Epithelial cell of esophagus (primary cell): ENCODE results near the gene DBNDD1.
A peak's percentile ranks its signal among the peaks of the same experiment; 100 is the strongest.

Source experiments
- DNase-seq: peaks from one replicate; pipeline ENCODE4 v3.0.0; 2010; ENCODE audit warnings: low read depth
- H3K4me3 ChIP-seq: 2 replicates; pipeline ENCODE4 v1.5.1; 2011; ENCODE audit warnings: mild to moderate bottlenecking, low read length, control low read depth
- TF ChIP-seq, protein P1 (sequence below): IDR thresholded peaks from 2 replicates; pipeline ENCODE4 v1.5.1; 2011; ENCODE audit warnings: low read depth, mild to moderate bottlenecking, low read length, control low read depth, inconsistent platforms; ENCODE audit not compliant: insufficient read depth; ENCODE audit errors: missing control alignments

Gene DBNDD1

DNA sequence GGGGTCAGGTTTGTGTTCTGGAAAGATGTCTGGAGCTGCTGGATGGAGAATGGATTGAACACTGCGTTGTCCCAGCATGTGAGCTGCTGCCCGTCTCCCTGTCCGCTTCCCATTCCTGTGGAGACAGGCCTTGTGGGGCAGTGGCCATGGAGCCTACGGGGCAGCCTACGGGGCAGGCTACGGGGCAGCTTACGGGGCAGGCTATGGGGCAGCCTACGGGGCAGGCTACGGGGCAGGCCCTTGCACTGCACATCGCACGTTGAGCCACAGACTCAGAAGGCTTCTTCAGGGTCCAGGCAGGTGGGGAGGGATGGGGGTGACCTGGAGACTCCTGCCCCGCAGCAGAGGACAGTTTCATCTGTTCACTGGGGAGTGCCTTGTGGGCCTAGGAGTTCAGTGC, 9.7 kb upstream of the DBNDD1 start:
- no peak overlapping the region for H3K4me3 ChIP-seq
- TF ChIP-seq, protein P1, sequence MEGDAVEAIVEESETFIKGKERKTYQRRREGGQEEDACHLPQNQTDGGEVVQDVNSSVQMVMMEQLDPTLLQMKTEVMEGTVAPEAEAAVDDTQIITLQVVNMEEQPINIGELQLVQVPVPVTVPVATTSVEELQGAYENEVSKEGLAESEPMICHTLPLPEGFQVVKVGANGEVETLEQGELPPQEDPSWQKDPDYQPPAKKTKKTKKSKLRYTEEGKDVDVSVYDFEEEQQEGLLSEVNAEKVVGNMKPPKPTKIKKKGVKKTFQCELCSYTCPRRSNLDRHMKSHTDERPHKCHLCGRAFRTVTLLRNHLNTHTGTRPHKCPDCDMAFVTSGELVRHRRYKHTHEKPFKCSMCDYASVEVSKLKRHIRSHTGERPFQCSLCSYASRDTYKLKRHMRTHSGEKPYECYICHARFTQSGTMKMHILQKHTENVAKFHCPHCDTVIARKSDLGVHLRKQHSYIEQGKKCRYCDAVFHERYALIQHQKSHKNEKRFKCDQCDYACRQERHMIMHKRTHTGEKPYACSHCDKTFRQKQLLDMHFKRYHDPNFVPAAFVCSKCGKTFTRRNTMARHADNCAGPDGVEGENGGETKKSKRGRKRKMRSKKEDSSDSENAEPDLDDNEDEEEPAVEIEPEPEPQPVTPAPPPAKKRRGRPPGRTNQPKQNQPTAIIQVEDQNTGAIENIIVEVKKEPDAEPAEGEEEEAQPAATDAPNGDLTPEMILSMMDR, result no peak
- DNase-seq, result no peak

DNA sequence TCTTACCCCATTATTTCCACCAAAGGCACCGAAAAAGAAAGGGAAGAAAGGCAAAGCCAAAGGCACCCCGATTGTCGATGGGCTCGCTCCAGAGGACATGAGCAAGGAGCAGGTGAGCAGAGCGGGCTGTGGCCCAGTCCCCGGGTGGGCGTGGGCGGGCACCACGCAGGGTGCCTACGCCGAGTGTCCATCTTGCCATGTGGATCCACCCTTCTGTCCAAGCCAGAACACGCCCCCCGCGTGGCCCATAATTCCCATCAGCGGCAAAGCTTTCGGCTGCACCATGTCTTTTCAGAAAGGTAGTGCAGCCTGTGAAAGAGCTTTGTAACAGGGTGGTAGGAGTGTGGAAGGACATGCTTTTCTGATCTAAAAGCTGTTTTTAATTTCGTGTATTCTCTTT, 8.4 kb upstream of the DBNDD1 start:
- TF ChIP-seq, protein P1, result no peak
- no peak overlapping the region for H3K4me3 ChIP-seq
- DNase-seq, result no peak

DNA sequence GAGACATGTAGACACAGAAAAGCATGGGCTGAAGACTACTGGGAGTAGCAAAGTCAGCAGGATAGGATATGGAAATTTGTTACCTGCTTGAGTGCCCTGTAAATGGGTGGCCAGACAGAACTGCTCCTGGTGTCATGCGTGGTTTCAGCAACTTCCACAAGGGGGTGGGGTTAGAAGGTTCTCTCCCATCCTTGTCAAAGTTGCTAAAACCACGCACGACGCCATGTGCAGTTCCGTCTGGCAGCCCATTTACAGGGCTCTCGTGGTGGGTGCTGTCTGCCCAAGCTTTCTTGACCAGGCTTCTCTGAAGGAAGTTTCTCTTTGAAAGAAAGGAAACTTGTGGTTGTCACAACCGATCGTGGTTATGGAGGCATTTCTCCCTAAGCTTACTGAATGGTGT, 6.9 kb upstream of the DBNDD1 start:
- H3K4me3 ChIP-seq, result no peak overlapping the region
- DNase-seq, result no peak
- TF ChIP-seq, protein P1, result no peak

DNA sequence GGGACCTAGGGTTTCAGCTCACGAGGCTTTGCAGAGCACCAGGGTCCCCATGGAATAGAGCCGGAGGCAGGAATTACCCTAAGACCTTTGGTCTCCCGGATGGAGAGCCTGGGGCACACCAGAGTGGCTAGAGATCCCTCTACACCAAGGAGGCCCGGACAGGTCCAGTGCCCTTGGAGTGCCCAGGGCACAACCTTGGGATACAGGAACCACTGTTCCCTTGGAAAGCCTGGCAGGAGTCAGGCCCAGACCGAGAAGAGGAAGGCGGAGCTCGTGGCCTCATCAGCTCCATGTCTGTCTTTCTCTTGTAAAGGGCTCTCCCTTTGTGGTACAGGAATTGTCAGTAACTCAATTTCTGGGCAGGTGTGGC, 3.8 kb upstream of the DBNDD1 start:
- peak overlapping the region; percentile 79 for H3K4me3 ChIP-seq
- TF ChIP-seq, protein P1, result no peak
- no peak for DNase-seq

DNA sequence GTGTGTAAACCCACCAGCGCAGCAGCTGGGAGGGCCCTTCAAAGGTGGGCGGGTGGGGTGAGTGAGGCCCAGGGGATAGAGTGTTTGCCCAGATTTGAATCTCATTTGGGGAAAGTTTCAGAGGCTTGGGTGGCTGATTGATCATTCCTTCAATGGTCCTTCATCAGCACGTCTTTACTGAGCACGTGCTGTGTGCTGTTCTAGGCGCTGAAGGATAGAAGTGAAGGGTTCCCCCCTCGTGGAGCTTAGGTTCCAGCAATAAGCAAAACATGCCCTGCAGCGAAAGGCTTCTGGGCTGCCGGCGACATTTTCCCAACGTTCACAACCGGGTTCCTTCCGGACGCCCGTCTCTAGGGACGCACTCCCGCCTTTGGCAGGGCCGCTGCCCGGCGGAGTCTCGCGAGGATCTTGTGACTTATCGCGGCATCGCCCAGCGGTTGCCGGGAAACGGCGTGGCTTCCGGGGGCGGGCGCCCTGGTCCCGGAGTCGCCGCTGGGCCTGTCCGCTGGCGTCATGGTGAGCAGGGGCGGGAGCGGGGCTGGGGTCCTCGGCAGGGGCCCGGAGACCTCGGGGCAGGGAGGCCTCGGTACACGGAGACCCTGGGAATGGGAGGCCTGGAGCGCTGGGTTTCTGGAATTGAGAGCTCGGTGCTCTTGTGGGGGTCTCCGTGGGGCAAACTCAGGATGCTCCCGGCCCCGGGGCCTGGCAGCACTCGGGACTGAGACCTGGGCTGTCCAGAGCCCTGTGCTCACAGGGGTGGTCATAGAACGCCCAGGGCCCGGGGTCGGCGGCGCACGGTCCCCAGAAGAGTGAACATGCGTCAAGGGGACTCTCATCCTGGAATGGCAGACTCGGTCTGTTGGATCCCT, 3.2 kb upstream of the DBNDD1 start:
- H3K4me3 ChIP-seq, result peak overlapping the region; percentile 79
- TF ChIP-seq, protein P1, result no peak
- DNase-seq, result peak; percentile 88

DNA sequence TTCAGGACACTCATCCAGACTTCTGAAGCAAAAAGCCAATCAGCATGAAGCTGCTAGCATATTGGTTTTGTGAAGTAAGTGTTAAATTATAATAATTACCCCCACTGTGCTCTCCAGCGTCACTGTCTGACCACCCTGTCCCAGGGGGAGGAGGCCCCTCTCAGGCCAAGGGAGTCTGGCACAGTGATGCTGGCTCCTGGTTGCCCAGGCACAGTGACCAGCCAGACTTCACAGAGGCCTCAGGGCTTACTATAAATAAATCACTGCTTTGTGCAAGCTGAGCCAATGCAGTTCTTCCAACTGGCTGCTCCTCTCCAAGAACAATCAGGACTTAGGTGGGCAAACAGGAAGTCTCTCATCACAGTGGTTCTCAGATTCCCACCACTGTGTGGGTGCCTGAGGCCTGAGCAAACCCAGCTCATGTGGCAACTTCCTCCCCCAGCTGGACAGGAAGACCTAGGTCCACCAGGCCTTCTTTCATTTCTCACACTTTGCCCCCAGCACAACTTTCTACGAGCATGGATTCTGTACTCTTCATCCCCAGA, 1.7 kb upstream of the DBNDD1 start:
- DNase-seq, result no peak
- H3K4me3 ChIP-seq, result no peak overlapping the region
- TF ChIP-seq, protein P1, result no peak
